Endothelial cell of umbilical vein (primary cell): Measurements from ENCODE around the gene CS. TPM values are rescaled to one million over a fixed set of nuclear protein-coding genes. Genes with fewer than 3 reads are reported as not detected.
"Not testable (repeated sequence)": the region's sequence is repeated elsewhere in the genome, so short reads cannot be mapped to it uniquely, and the experiment has no call there.

Experiments used
- BruUV-seq: library from RNA; stranded (reverse); fragments of 400-500 nt; replicated peaks from 2 replicates; lab custom pipeline; 2021; lab: Mats Ljungman, UMichigan
- CTCF ChIA-PET: fragments of 300-600, 350-600 bp; sonication (Branson Sonifier 250); formaldehyde crosslinking; loops from one replicate; lab custom pipeline; 2021; ENCODE audit warnings: antibody characterized with exemption, inconsistent platforms; lab: Charles Lee
- POLR2A ChIA-PET: fragments of 300-600, 350-600 bp; sonication (Branson Sonifier 250); formaldehyde crosslinking; loops from one replicate; lab custom pipeline; 2021; ENCODE audit warnings: antibody characterized with exemption, inconsistent platforms; lab: Charles Lee
- DNase-seq: peaks from one replicate; pipeline ENCODE4 v3.0.0-alpha.2; 2011; ENCODE audit warnings: low read depth, low spot score
- FAIRE-seq: peaks from 2 replicates; lab custom pipeline; 2011; peaks lifted over from hg19 to GRCh38; lab: Jason Lieb, UNC
- H2AFZ ChIP-seq: 2 replicates; pipeline ENCODE4 v1.6.0; 2012; ENCODE audit warnings: low read depth, low read length, control low read depth, inconsistent platforms
- H3K27ac ChIP-seq: 2 replicates; pipeline ENCODE4 v1.5.1; 2011; ENCODE audit warnings: low read depth, mild to moderate bottlenecking, control low read depth, low read length, moderate library complexity; ENCODE audit not compliant: insufficient read depth
- H3K27me3 ChIP-seq, 2 experiments: 2 replicates each; pipeline versions ENCODE4 v1.6.0 to v1.6.1; 2011; ENCODE audit warnings: low read length in 2 of 2, mixed read lengths in 1 of 2; ENCODE audit not compliant: control insufficient read depth in 2 of 2, insufficient read depth in 2 of 2
- H3K36me3 ChIP-seq, 2 experiments: 2 replicates in 1 of 2; 3 replicates in 1 of 2; pipeline ENCODE4 v1.5.1; 2011; ENCODE audit warnings: low read length in 2 of 2, mild to moderate bottlenecking in 1 of 2, moderate library complexity in 1 of 2; ENCODE audit not compliant: control insufficient read depth in 2 of 2, insufficient read depth in 2 of 2; ENCODE audit errors: extremely low read depth in 1 of 2
- H3K4me1 ChIP-seq: 3 replicates; pipeline ENCODE4 v1.5.1; 2011; ENCODE audit warnings: mild to moderate bottlenecking, low read length; ENCODE audit not compliant: control insufficient read depth, insufficient read depth; ENCODE audit errors: extremely low read depth
- H3K4me2 ChIP-seq: 2 replicates; pipeline ENCODE4 v1.6.1; 2011; ENCODE audit warnings: low read length, control low read depth, mixed read lengths; ENCODE audit not compliant: insufficient read depth
- H3K4me3 ChIP-seq, 3 experiments: fragments of 200-600 bp in 1 of 3; sonication (generic), shearing (Covaris generic) in 1 of 3; replicated peaks in 1 of 3; 2 replicates each; pipeline ENCODE4 v1.5.1; 2011 to 2016; ENCODE audit warnings: control low read depth in 3 of 3, low read length in 3 of 3, mild to moderate bottlenecking in 2 of 3, inconsistent platforms in 1 of 3, low read depth in 1 of 3, moderate library complexity in 1 of 3; ENCODE audit not compliant: insufficient read depth in 1 of 3
- H3K79me2 ChIP-seq: 2 replicates; pipeline ENCODE4 v1.6.0; 2012; ENCODE audit warnings: low read length, inconsistent platforms; ENCODE audit not compliant: control insufficient read depth, insufficient read depth
- H3K9ac ChIP-seq: replicated peaks from 2 replicates; pipeline ENCODE3; 2011; ENCODE audit warnings: low read length, control low read depth; ENCODE audit not compliant: insufficient read depth; ENCODE audit errors: extremely low read depth
- H3K9me1 ChIP-seq: replicated peaks from 3 replicates; pipeline ENCODE4 v1.6.0; 2011; ENCODE audit warnings: mild to moderate bottlenecking, low read length; ENCODE audit not compliant: control insufficient read depth, insufficient read depth; ENCODE audit errors: extremely low read depth
- H3K9me3 ChIP-seq: replicated peaks from 2 replicates; pipeline ENCODE4 v1.5.1; 2012; ENCODE audit warnings: low read length, inconsistent platforms; ENCODE audit not compliant: control insufficient read depth, insufficient read depth
- H4K20me1 ChIP-seq: replicated peaks from 2 replicates; pipeline ENCODE3; 2011; ENCODE audit warnings: mild to moderate bottlenecking, low read length; ENCODE audit not compliant: control insufficient read depth, insufficient read depth; ENCODE audit errors: extremely low read depth
- GATA2 ChIP-seq: IDR thresholded peaks from 2 replicates; pipeline ENCODE4 v1.7.0; 2011; ENCODE audit warnings: low read depth, mild to moderate bottlenecking, moderate library complexity, mixed read lengths, low read length; ENCODE audit not compliant: insufficient read length, insufficient read depth
- MYC ChIP-seq: IDR thresholded peaks from one replicate; pipeline ENCODE4 v1.6.1; 2011; ENCODE audit warnings: mild to moderate bottlenecking, low read depth, low read length
- POLR2A ChIP-seq: IDR thresholded peaks from 2 replicates; pipeline ENCODE4 v1.6.1; 2012; ENCODE audit warnings: low read depth, mild to moderate bottlenecking, control low read depth, low read length
- POLR2AphosphoS5 ChIP-seq: IDR thresholded peaks from 2 replicates; pipeline ENCODE4 v1.6.1; 2012; ENCODE audit warnings: low read depth, mild to moderate bottlenecking, control low read depth, low read length, moderate library complexity; ENCODE audit not compliant: insufficient read depth
- dilution Hi-C: fragments of 300-500 bp; cut with MboI; formaldehyde crosslinking; loops from one replicate; pipeline ENCODE4 v1.15.0; 2019; ENCODE audit warnings: low sequenced_read_pairs; ENCODE audit not compliant: extremely low pct_ligation_motif_present
- intact Hi-C: fragments of 100-400 bp; cut with micrococcal nuclease; formaldehyde crosslinking; loops from one replicate; pipeline ENCODE4 v1.10.0; 2022
- polyA plus RNA-seq, 4 experiments: library from polyadenylated mRNA; depleted of rRNA in 3 of 4; stranded (reverse) in 3 of 4; unstranded in 1 of 4; fragments of >200 nt; gene quantifications; 2 replicates each; pipeline versions ENCODE4 v1.2.1 to v1.2.3, GENCODE V29; 2011 to 2012; ENCODE audit warnings: missing spikeins in 1 of 4
- total RNA-seq: library from RNA; stranded (reverse); gene quantifications from 2 replicates; pipeline ENCODE4 v1.2.3, GENCODE V29; 2021
- TF ChIP-seq, protein P1 (sequence below): IDR thresholded peaks from 2 replicates; pipeline ENCODE4 v1.6.1; 2011; ENCODE audit not compliant: insufficient read depth, insufficient read length

The CS gene
- total and polyA plus RNA-seq, 2 donors (not counting 3 experiments of a cell fraction or from before 2014, with no cell fraction given) = 129 to 312 TPM

DNA sequence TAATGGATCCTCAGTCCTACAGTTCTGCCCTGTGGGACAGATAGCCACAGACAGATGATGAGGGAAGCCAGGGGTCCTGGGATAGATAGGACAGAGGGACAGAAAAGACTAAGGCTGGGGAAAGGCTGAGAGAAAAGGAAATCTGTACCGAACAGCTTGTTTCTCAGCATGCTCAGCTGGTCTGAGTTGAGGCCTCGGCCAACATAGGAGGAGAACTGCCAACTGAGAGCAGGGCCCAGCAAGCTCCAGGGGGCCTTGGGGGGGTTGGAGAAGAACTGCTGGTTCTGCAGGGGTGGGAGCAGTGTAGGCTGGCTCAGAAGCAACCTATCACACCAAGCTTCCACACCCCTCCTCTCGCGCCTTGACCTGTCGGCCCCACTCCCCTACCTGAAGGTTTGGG lies 48.6 kb upstream of the CS start:
- no peaks in the 10 kb centered on the region for H4K20me1 ChIP-seq
- H3K9me1 ChIP-seq = no peaks in the 10 kb centered on the region
- H3K79me2 ChIP-seq = no peaks in the 10 kb centered on the region
- TF ChIP-seq POLR2A (no peak), POLR2AphosphoS5 (no peak), MYC (no peak), GATA2 (no peak)
- TF ChIP-seq, protein P1, sequence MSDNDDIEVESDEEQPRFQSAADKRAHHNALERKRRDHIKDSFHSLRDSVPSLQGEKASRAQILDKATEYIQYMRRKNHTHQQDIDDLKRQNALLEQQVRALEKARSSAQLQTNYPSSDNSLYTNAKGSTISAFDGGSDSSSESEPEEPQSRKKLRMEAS = no peak
- H3K4me1 ChIP-seq = no peaks in the 10 kb centered on the region
- no peak overlapping the region for H3K27ac ChIP-seq
- dilution Hi-C loops (loop anchor here (10.0 kb wide), 1 partner anchor 56 kb away; no protein-coding TSS in a partner anchor), intact Hi-C loops (no loop called here)
- no peak overlapping the region for H3K4me3 ChIP-seq
- no TSS peak for BruUV-seq
- H2AFZ ChIP-seq = no peak overlapping the region
- no peak overlapping the region for H3K9ac ChIP-seq
- H3K4me2 ChIP-seq = no peak overlapping the region
- peaks cover 22 to 46% of the 10 kb centered on the region in 2 experiments for H3K36me3 ChIP-seq
- POLR2A ChIA-PET = interaction anchor here (0.6 kb wide), 1 partner anchor 11 kb away, joined by 3 read pairs; the partner anchor contains the start of gene STAT2
- DNase-seq (no peak), FAIRE-seq (no peak)
- H3K27me3 ChIP-seq = no peaks in the 10 kb centered on the region
- CTCF ChIA-PET = interaction anchor here (0.6 to 1.3 kb wide), 3 partner anchors 90 to 159 kb away, joined by 3 to 5 read pairs (median 4); no protein-coding TSS in a partner anchor
- no peaks in the 10 kb centered on the region for H3K9me3 ChIP-seq

GRCh38 chr12:56347255-56347654 lies 47.1 kb upstream of the CS start:
- H3K36me3 ChIP-seq = peaks cover 28 to 57% of the 10 kb centered on the region in 2 experiments
- H3K4me2 ChIP-seq, H3K9ac ChIP-seq, H2AFZ ChIP-seq, H3K27ac ChIP-seq, H3K4me1 ChIP-seq, DNase-seq, FAIRE-seq, H3K4me3 ChIP-seq, H3K9me1 ChIP-seq, H3K9me3 ChIP-seq, H3K27me3 ChIP-seq, H3K79me2 ChIP-seq, intact Hi-C loops, BruUV-seq, H4K20me1 ChIP-seq: not testable (repeated sequence)
- dilution Hi-C loops = loop anchor here (10.0 kb wide), 1 partner anchor 58 kb away; no protein-coding TSS in a partner anchor
- ChIA-PET CTCF (interaction anchor here (0.7 to 1.0 kb wide), 2 partner anchors 10 to 117 kb away, joined by 3 to 4 read pairs; no protein-coding TSS in a partner anchor), POLR2A (interaction anchor here (0.7 kb wide), 1 partner anchor 8 kb away, joined by 9 read pairs; no protein-coding TSS in a partner anchor)
